ENCODE results near the gene HLF. TPM values are rescaled to one million over a fixed set of nuclear protein-coding genes. Genes with fewer than 3 reads are reported as not detected.

Gene HLF
- polyA plus RNA-seq, 1 experiment, result not detected

DNA sequence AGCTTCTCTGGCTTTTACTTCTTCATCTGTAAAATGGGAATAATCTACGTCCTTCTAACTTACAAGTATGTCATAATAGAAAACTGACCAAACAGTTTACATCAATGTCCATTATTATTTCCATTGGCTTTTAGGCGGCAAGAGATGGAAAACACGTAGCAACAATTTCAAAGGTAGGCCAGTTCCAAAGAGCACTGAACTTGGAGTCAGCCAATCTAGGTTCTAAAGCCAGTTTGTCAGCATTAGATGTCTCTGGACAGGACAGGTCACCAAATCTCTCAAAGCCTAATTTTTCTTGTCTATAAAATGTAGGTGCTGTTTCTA, 17.6 kb downstream of the HLF start:
- no peaks in the 10 kb centered on the region for H3K27me3 ChIP-seq (ENCODE audit: control insufficient read depth, insufficient read depth, low read length)
- H3K27ac ChIP-seq (ENCODE audit: low read depth, low read length), result no peak overlapping the region
- H3K4me3 ChIP-seq (ENCODE audit: low read depth, low read length), result no peak overlapping the region
- DNase-seq (ENCODE audit: low read depth, low spot score), result no peak
- no peaks in the 10 kb centered on the region for H3K9me3 ChIP-seq (ENCODE audit: control insufficient read depth, insufficient read depth, low read length)
- TF ChIP-seq, protein P1, sequence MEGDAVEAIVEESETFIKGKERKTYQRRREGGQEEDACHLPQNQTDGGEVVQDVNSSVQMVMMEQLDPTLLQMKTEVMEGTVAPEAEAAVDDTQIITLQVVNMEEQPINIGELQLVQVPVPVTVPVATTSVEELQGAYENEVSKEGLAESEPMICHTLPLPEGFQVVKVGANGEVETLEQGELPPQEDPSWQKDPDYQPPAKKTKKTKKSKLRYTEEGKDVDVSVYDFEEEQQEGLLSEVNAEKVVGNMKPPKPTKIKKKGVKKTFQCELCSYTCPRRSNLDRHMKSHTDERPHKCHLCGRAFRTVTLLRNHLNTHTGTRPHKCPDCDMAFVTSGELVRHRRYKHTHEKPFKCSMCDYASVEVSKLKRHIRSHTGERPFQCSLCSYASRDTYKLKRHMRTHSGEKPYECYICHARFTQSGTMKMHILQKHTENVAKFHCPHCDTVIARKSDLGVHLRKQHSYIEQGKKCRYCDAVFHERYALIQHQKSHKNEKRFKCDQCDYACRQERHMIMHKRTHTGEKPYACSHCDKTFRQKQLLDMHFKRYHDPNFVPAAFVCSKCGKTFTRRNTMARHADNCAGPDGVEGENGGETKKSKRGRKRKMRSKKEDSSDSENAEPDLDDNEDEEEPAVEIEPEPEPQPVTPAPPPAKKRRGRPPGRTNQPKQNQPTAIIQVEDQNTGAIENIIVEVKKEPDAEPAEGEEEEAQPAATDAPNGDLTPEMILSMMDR (IDR thresholded peaks at IDR 0.05; ENCODE audit: low read depth, low read length), result no peak
- POLR2A ChIA-PET, result no interaction called here
- CTCF ChIA-PET, result interaction anchor here (1.3 to 1.5 kb wide), 2 partner anchors 14 to 289 kb away, joined by 3 read pairs; no protein-coding TSS in a partner anchor

DNA sequence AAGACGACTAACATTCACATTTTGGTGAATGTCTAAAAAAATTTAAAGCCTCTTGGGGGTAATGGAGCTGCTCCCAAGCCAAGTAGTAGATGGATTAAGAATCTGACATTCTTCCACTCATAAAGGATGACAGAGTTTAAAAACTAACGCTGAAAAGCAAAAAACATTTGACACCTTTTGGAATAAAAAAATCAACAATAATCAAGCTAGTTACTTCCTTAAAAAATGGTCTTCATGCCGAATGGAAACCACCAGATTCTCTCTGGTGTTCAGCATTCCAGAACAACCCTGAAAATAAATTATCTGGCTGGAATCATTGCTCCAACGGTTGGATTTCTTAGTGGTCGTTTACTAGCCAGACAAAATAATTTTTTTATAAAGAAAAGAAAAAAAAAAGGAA, 18.0 kb downstream of the HLF start:
- no peak overlapping the region for H3K4me3 ChIP-seq (ENCODE audit: low read depth, low read length)
- no peaks in the 10 kb centered on the region for H3K9me3 ChIP-seq (ENCODE audit: control insufficient read depth, insufficient read depth, low read length)
- TF ChIP-seq, protein P1 (IDR thresholded peaks at IDR 0.05; ENCODE audit: low read depth, low read length), result no peak
- POLR2A ChIA-PET, result no interaction called here
- CTCF ChIA-PET, result interaction anchor here (1.3 to 1.5 kb wide), 2 partner anchors 13 to 289 kb away, joined by 3 read pairs; no protein-coding TSS in a partner anchor
- DNase-seq (ENCODE audit: low read depth, low spot score), result no peak
- no peak overlapping the region for H3K27ac ChIP-seq (ENCODE audit: low read depth, low read length)
- H3K27me3 ChIP-seq (ENCODE audit: control insufficient read depth, insufficient read depth, low read length), result no peaks in the 10 kb centered on the region

DNA sequence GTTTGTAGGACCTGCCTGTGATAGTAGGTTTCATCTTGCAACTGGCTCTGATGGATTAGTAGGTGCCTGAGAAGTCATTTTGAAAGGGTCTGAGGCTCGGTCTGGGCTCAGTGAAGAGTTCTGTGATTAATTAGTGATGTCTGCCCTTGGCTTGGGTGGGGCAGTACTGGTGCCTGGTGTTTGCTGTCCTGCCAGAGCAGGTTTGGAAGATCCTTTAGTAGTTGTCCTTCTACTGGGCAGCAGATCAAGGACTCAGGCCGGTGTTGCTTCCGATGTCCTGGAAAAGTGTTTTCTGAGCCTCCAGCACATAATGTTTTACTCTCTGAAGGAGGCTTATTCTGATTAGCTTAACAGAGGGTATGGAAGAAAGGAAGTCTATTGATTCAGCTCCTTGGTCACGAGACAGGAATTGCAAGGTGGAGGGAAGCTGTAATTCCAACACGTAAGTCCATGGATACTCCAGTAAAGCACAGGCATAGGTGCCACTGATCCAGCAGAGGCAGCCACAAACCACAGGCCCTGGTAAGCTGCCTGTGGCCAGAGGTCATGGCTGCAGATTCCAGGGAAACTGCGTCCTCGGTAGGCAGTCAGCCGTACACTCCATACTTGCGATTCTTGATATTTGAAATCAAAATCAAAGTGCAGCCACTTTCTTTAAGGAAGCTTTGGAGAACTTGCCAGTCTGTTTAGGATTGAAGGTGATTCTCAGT, 18.7 kb downstream of the HLF start:
- Histone ChIP-seq H3K4me3 (ENCODE audit: low read depth, low read length) (no peak overlapping the region), H3K9me3 (ENCODE audit: control insufficient read depth, insufficient read depth, low read length) (no peaks in the 10 kb centered on the region), H3K27me3 (ENCODE audit: control insufficient read depth, insufficient read depth, low read length) (no peaks in the 10 kb centered on the region), H3K27ac (ENCODE audit: low read depth, low read length) (no peak overlapping the region)
- ChIA-PET CTCF (interaction anchor here (1.3 kb wide), 1 partner anchor 13 kb away, joined by 3 read pairs; no protein-coding TSS in a partner anchor), POLR2A (no interaction called here)
- DNase-seq (ENCODE audit: low read depth, low spot score), result no peak
- TF ChIP-seq, protein P1 (IDR thresholded peaks at IDR 0.05; ENCODE audit: low read depth, low read length), result no peak

GRCh38 chr17:55284001-55284884, 19.5 kb downstream of the HLF start:
- ChIA-PET POLR2A (no interaction called here), CTCF (interaction anchor here (1.3 kb wide), 1 partner anchor 291 kb away, joined by 3 read pairs; no protein-coding TSS in a partner anchor)
- TF ChIP-seq, protein P1 (IDR thresholded peaks at IDR 0.05; ENCODE audit: low read depth, low read length), result no peak
- no peak overlapping the region for H3K4me3 ChIP-seq (ENCODE audit: low read depth, low read length)
- DNase-seq (ENCODE audit: low read depth, low spot score), result no peak
- H3K27me3 ChIP-seq (ENCODE audit: control insufficient read depth, insufficient read depth, low read length), result no peaks in the 10 kb centered on the region
- no peak overlapping the region for H3K27ac ChIP-seq (ENCODE audit: low read depth, low read length)
- no peaks in the 10 kb centered on the region for H3K9me3 ChIP-seq (ENCODE audit: control insufficient read depth, insufficient read depth, low read length)

DNA sequence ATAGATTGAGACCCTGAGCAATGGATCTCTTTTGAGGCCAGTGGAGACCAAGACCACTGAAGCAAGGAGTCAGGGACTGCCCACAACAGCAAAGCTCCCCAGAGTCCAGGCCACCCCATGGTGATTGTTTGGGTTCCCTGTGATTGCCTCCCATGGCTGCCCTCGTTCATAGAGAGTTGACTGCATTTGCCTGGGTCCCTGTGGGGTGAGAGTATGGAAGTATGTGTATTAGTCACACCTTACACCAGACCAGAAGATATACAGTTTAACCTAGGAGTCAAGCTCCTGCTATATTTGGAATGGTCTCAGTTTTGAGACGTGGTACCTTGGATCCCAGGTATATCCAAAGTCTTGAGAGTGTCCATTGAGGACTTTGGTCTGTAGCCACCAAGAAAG, 20.2 kb downstream of the HLF start:
- TF ChIP-seq, protein P1 (IDR thresholded peaks at IDR 0.05; ENCODE audit: low read depth, low read length), result no peak
- no peaks in the 10 kb centered on the region for H3K9me3 ChIP-seq (ENCODE audit: control insufficient read depth, insufficient read depth, low read length)
- no peak for DNase-seq (ENCODE audit: low read depth, low spot score)
- ChIA-PET CTCF (interaction anchor here (0.6 to 1.3 kb wide), 2 partner anchors 11 to 292 kb away, joined by 3 read pairs; no protein-coding TSS in a partner anchor), POLR2A (no interaction called here)
- no peak overlapping the region for H3K27ac ChIP-seq (ENCODE audit: low read depth, low read length)
- H3K4me3 ChIP-seq (ENCODE audit: low read depth, low read length), result no peak overlapping the region
- no peaks in the 10 kb centered on the region for H3K27me3 ChIP-seq (ENCODE audit: control insufficient read depth, insufficient read depth, low read length)

Data from AG04450 (cell line).